KMS-11 (cell line): ENCODE results near the gene RDM1.
A peak's percentile ranks its signal among the peaks of the same experiment; 100 is the strongest.

ENCODE experiments used
- H2AFZ ChIP-seq: fragments of 200-600 bp; sonication (generic); 2 replicates; pipeline ENCODE4 v1.6.1; 2016; ENCODE audit warnings: antibody characterized with exemption, mixed run types, low read depth
- H3K27ac ChIP-seq: fragments of 200-600 bp; sonication (generic); 2 replicates; pipeline ENCODE4 v1.6.1; 2016; ENCODE audit warnings: mild to moderate bottlenecking, mixed run types
- H3K27me3 ChIP-seq: fragments of 200-600 bp; sonication (generic); 2 replicates; pipeline ENCODE4 v1.6.1; 2017; ENCODE audit warnings: mild to moderate bottlenecking, low read depth, mixed run types, moderate library complexity; ENCODE audit not compliant: insufficient read depth
- H3K36me3 ChIP-seq: fragments of 200-600 bp; sonication (generic); 2 replicates; pipeline ENCODE4 v1.6.1; 2017; ENCODE audit warnings: mild to moderate bottlenecking, mixed run types; ENCODE audit not compliant: insufficient read depth
- H3K4me1 ChIP-seq: fragments of 200-600 bp; sonication (generic); 2 replicates; pipeline ENCODE4 v1.6.1; 2016; ENCODE audit warnings: mild to moderate bottlenecking, low read depth, mixed run types; ENCODE audit not compliant: poor library complexity, severe bottlenecking
- H3K4me2 ChIP-seq: fragments of 200-600 bp; sonication (generic); 2 replicates; pipeline ENCODE4 v1.7.0; 2016; ENCODE audit warnings: mild to moderate bottlenecking, mixed run types
- H3K4me3 ChIP-seq: fragments of 200-600 bp; sonication (generic); IDR thresholded peaks from 2 replicates; pipeline ENCODE4 v1.6.1; 2017; ENCODE audit warnings: low read depth, low read length, mixed read lengths; ENCODE audit not compliant: insufficient read depth
- H3K79me2 ChIP-seq: fragments of 200-600 bp; sonication (generic); 2 replicates; pipeline ENCODE4 v1.6.1; 2016; ENCODE audit warnings: low read depth, mixed run types; ENCODE audit not compliant: insufficient read depth
- H3K9ac ChIP-seq: fragments of 200-600 bp; sonication (generic); 2 replicates; pipeline ENCODE4 v1.6.1; 2016; ENCODE audit warnings: mild to moderate bottlenecking, mixed run types
- H4K20me1 ChIP-seq: fragments of 200-600 bp; sonication (generic); 2 replicates; pipeline ENCODE4 v1.6.1; 2016; ENCODE audit warnings: mild to moderate bottlenecking, mixed run types; ENCODE audit not compliant: insufficient read depth
- TF ChIP-seq, protein P1 (sequence below): fragments of 200-600 bp; sonication (generic); conservative IDR thresholded peaks from 2 replicates; pipeline ENCODE4 v1.6.1; 2017; ENCODE audit warnings: low read depth, mild to moderate bottlenecking, antibody characterized with exemption, low read length, moderate library complexity, mixed read lengths

Gene RDM1

DNA sequence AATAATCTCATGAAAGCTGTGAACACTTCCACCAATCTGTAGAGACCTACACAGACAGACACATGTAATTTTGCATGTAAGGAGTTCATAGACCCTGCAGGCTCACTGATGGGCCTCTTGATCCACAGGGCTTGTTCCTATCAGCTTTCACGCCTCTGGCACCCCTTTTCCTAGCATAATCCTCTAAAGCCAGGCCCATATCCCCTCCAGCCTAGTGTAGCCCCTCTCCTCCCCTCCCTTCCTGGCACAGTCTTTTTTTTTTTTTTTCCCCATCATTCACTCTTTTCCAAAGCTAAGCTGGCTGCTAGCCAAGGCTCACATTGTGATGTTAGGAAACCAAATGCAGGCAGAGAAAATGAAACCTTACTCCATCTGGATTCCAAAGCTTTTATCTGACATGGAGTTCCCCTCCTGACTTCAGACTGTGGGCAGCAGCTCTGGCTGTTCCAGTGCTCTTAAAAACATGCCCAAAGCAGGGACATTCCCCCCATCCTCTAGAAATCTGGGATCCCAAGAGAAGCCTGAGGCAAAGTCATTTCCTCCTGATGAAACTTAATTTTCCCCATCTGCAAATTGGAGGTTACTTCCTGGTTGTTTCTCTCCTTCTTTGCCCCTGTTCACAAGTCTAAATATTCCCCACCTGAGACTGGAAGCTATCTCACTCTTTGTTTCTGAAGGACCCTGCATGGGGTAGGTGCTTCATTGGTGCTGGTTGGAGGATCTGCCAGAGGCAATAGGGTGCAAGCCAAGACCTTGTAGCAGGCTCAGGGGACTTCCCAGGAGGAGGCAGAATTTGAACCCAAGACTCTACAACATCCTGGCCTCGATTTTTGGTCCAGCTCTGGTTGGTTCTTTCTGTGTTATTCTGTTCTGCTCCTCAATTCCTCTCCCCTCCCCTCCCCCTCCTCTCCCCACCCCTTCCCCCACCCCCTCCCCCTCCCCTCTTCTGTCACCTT lies 40.5 kb downstream of the RDM1 start:
- Histone ChIP-seq H3K27me3 (no peaks in the 10 kb centered on the region), H3K27ac (peak overlapping the region; percentile 35; the same call in 1 of the 2 replicates), H3K4me3 (no peak overlapping the region), H3K4me1 (peaks cover 35% of the 10 kb centered on the region), H3K4me2 (peak overlapping the region; percentile 17; the same call in 1 of the 2 replicates), H3K79me2 (no peaks in the 10 kb centered on the region), H3K9ac (no peak overlapping the region), H4K20me1 (no peaks in the 10 kb centered on the region), H2AFZ (no peak overlapping the region), H3K36me3 (no peaks in the 10 kb centered on the region)
- TF ChIP-seq, protein P1, sequence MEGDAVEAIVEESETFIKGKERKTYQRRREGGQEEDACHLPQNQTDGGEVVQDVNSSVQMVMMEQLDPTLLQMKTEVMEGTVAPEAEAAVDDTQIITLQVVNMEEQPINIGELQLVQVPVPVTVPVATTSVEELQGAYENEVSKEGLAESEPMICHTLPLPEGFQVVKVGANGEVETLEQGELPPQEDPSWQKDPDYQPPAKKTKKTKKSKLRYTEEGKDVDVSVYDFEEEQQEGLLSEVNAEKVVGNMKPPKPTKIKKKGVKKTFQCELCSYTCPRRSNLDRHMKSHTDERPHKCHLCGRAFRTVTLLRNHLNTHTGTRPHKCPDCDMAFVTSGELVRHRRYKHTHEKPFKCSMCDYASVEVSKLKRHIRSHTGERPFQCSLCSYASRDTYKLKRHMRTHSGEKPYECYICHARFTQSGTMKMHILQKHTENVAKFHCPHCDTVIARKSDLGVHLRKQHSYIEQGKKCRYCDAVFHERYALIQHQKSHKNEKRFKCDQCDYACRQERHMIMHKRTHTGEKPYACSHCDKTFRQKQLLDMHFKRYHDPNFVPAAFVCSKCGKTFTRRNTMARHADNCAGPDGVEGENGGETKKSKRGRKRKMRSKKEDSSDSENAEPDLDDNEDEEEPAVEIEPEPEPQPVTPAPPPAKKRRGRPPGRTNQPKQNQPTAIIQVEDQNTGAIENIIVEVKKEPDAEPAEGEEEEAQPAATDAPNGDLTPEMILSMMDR = no peak

DNA sequence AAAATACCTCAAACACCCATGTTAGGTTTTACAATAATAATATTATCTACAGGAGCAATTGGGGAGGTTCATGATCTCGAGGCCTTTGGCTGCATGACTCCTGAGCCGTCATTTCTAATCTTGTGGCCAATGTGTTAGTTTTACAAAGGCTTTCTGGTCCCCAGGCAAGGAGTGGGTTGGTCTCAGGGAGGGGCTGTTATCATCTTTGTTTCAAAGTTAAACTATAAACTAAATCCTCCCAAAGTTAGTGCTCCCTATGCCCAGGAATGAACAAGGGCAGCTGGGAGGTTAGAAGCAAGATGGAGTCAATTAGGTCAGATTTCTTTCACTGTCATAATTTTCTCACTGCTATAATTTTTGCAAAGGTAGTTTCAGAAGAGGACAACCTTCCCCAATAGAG lies 41.3 kb downstream of the RDM1 start:
- H3K4me1 ChIP-seq = peaks cover 35% of the 10 kb centered on the region
- H3K9ac ChIP-seq = no peak overlapping the region
- H3K79me2 ChIP-seq = no peaks in the 10 kb centered on the region
- TF ChIP-seq, protein P1 = no peak
- H3K36me3 ChIP-seq = no peaks in the 10 kb centered on the region
- H3K27me3 ChIP-seq = no peaks in the 10 kb centered on the region
- H4K20me1 ChIP-seq = no peaks in the 10 kb centered on the region
- H2AFZ ChIP-seq = no peak overlapping the region
- H3K27ac ChIP-seq = no peak overlapping the region
- no peak overlapping the region for H3K4me3 ChIP-seq
- H3K4me2 ChIP-seq = no peak overlapping the region

DNA sequence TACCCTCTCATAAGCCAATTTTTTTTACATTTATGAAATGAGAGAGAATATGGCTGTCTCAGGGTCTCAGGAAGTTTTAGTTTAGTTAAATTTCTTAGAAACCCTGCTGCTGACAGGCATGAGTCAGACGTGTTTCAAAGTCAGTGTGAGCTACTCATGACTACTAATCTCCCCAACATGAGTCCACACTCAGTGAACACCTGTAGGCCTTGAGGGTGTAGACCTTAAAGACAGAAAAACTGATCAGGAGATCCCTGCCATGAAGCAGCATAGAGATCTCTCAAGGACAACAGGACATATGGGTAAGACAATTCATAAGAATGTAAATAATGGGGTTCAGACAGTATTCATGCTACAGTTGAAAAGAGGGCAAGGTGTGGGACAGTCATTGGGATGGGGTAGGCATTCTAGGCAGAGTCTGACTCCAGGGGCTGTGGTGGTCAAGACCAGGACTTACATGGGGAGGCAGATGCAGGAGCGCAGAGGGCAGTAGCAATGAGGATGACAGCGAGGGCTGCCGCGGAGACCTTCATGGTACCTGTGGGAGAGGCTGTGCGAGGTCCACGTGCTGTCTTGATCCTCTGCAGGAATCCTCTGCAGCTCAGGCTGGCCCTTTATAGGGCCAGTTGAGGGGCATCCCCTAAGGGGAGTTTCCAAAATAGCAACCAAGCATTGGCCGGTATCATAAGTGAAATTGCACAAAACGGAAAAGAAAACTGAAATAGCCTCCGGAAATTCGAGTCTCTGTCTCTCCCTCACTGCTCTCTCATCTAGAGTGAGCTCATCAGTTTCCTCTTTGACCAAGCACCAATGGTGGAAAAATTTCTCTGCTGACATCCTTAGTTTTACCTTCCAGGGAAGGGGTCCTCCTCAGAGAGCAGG lies 50.6 kb downstream of the RDM1 start, which contains the start of gene CCL5:
CCL5 (minus strand) TSS at position 588 of the 882 bp plus-strand sequence.
- TF ChIP-seq, protein P1 = no peak
- no peaks in the 10 kb centered on the region for H3K27me3 ChIP-seq
- H3K9ac ChIP-seq = peak within 1 kb of the TSS; percentile 50
- no peaks in the 10 kb centered on the region for H3K36me3 ChIP-seq
- no peaks in the 10 kb centered on the region for H3K79me2 ChIP-seq
- H3K4me1 ChIP-seq = peaks cover 20% of the 10 kb centered on the region
- H2AFZ ChIP-seq = peak within 1 kb of the TSS; percentile 47
- H4K20me1 ChIP-seq = no peaks in the 10 kb centered on the region
- H3K4me2 ChIP-seq = peak within 1 kb of the TSS; percentile 90
- no peak within 1 kb of the TSS for H3K4me3 ChIP-seq
- H3K27ac ChIP-seq = peak within 1 kb of the TSS; percentile 79

DNA sequence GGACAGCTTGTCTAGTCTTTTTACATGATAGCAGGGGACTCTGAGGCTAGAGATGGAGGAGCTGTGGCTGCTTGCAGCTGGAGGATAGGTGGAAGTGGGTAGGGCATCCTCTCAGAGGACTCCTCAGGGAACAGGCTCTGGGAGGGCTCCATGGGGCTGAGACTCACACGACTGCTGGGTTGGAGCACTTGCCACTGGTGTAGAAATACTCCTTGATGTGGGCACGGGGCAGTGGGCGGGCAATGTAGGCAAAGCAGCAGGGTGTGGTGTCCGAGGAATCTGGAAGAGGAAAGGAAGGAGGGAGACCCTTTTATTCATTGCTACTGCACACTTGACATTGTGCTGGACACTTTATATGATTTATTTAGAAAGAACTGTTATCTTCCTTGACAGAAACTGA lies 52.2 kb downstream of the RDM1 start:
- Histone ChIP-seq H3K27me3 (no peaks in the 10 kb centered on the region), H3K4me3 (no peak overlapping the region), H3K9ac (no peak overlapping the region), H3K79me2 (no peaks in the 10 kb centered on the region), H3K4me2 (no peak overlapping the region), H2AFZ (no peak overlapping the region), H3K36me3 (no peaks in the 10 kb centered on the region), H3K4me1 (peaks cover 20% of the 10 kb centered on the region), H4K20me1 (no peaks in the 10 kb centered on the region), H3K27ac (no peak overlapping the region)
- TF ChIP-seq, protein P1 = no peak
